ENCODE measurements around the gene METTL23. TPM values are rescaled to one million over a fixed set of nuclear protein-coding genes. Genes with fewer than 3 reads are reported as not detected.
A peak's percentile ranks its signal among the peaks of the same experiment; 100 is the strongest.
"Not testable (repeated sequence)": the region's sequence is repeated elsewhere in the genome, so short reads cannot be mapped to it uniquely, and the experiment has no call there.

The METTL23 gene
- total RNA-seq, 1 donor from 2014 or later = 36.3 TPM

DNA sequence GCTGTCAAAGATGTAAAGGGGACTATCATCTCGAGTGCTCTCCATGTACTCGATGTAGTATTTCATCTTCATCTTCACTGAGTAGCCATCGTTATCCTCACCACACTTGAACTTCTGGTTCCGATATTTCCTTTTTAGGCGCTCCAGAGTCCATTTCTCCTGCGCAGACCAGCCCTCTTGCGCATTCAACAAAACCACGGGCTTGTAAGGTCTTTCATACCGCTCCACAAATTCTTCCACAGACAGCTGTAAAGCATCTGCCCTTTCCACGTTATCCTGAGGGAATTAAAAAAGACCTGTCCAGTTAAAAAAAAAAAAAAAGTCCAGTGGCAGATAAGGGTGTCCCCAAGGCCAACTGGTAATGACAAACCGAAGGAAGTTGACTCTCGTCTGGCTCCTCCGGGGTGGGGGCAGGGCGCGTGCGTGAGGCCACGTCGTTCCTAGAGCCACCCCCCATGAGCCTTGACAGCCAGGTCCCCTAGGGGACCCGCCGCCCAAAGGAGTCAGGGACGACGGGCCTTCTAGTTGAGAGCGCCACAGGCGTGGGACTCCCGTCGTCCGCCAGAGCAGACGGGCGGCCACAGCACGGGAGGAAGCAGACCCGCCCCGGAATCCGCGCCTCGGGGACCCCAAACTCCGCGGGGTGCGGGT is 934 bp upstream of the METTL23 start:
- TF ChIP-seq, protein P1, sequence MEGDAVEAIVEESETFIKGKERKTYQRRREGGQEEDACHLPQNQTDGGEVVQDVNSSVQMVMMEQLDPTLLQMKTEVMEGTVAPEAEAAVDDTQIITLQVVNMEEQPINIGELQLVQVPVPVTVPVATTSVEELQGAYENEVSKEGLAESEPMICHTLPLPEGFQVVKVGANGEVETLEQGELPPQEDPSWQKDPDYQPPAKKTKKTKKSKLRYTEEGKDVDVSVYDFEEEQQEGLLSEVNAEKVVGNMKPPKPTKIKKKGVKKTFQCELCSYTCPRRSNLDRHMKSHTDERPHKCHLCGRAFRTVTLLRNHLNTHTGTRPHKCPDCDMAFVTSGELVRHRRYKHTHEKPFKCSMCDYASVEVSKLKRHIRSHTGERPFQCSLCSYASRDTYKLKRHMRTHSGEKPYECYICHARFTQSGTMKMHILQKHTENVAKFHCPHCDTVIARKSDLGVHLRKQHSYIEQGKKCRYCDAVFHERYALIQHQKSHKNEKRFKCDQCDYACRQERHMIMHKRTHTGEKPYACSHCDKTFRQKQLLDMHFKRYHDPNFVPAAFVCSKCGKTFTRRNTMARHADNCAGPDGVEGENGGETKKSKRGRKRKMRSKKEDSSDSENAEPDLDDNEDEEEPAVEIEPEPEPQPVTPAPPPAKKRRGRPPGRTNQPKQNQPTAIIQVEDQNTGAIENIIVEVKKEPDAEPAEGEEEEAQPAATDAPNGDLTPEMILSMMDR (IDR thresholded peaks at IDR 0.05) = no peak
- Mint-ChIP-seq H3K27me3 (ENCODE audit: unreplicated experiment) (no peaks in the 10 kb centered on the region), H3K9me3 (ENCODE audit: unreplicated experiment) (no peaks in the 10 kb centered on the region), H3K4me3 (ENCODE audit: unreplicated experiment) (peak overlapping the region; percentile 95), H3K4me1 (ENCODE audit: unreplicated experiment) (peaks cover 32% of the 10 kb centered on the region), H3K36me3 (ENCODE audit: unreplicated experiment) (peaks cover 26% of the 10 kb centered on the region), H3K27ac (ENCODE audit: unreplicated experiment) (peak overlapping the region; percentile 78)
- no peak for DNase-seq (ENCODE audit: extremely low spot score, unreplicated experiment)

DNA sequence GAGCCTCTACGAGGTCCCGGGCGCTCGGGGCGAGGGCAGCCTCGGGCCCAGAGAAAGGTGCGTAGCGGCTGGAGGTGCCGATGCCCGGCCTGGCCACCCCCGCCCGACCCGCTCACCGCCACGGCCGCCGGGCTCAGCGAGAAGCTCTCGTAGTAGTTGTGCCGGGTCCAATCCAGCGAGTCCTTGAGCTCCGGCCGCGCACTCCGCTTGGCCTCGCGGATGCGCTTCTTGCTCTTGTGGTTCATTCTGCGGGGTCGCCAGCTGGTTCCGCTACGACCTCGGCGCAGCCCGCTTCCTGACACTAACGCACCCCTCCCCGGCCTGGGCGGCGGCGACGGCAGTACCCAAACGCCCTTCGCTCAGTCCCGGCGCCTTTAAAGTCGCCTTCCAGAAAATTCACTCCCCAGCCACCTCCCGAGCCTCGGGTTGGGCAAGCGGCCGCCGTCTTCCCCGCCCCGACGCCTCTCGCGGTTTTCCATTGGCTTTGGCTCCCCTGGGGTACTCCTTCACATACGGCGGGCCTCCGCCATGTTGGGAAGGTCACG is 336 bp upstream of the METTL23 start, which contains the start of gene JMJD6:
Gene JMJD6, minus strand, starts transcription at position 376 of the 545 bp plus-strand sequence. Its CDS starts 131 bp downstream, at position 245.
- peak; percentile 98 for DNase-seq (ENCODE audit: extremely low spot score, unreplicated experiment)
- H3K27me3 Mint-ChIP-seq (ENCODE audit: unreplicated experiment) = no peaks in the 10 kb centered on the region
- peak within 1 kb of the TSS; percentile 97 for H3K27ac Mint-ChIP-seq (ENCODE audit: unreplicated experiment)
- TF ChIP-seq, protein P1 (IDR thresholded peaks at IDR 0.05) = no peak
- H3K4me3 Mint-ChIP-seq (ENCODE audit: unreplicated experiment) = peak within 1 kb of the TSS; percentile 95
- no peaks in the 10 kb centered on the region for H3K9me3 Mint-ChIP-seq (ENCODE audit: unreplicated experiment)
- peaks cover 32% of the 10 kb centered on the region for H3K4me1 Mint-ChIP-seq (ENCODE audit: unreplicated experiment)
- H3K36me3 Mint-ChIP-seq (ENCODE audit: unreplicated experiment) = peaks cover 22% of the 10 kb centered on the region

DNA sequence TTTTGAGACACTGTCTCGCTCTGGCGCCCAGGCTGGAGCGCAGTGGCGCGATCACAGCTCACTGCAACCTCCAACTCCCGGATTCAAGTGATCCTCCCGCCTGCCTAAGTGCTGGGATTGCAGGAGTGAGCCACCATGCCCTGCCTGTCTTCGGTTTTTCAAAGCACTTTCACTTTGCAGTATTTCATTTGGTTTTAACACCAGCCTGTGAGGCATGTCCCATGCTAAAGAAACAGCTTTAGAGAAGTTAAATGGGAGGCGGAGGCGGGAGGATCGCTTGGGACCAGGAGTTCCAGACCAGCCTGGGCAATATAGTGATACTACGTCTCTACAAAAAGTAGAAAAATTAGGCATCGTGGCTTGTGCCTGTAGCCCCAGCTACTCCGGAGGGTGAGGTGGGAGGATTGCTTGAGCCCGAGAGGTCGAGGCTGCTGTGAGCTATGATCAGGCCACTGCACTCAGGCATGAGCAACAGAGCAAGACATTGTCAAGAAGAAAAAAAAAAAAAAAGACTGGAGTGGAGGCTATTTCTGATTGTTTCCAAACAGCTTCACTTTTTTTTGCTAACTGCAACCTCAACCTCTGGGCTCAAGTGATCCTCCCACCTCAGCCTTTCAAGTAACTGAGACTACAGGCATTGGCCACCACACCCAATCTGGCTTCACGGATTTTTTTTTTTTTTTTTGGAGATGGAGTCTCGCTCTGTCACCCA is 1.3 kb downstream of the METTL23 start:
- Mint-ChIP-seq H3K4me3 (ENCODE audit: unreplicated experiment) (peak overlapping the region; percentile 95), H3K9me3 (ENCODE audit: unreplicated experiment) (no peaks in the 10 kb centered on the region), H3K27me3 (ENCODE audit: unreplicated experiment) (no peaks in the 10 kb centered on the region), H3K27ac (ENCODE audit: unreplicated experiment) (peak overlapping the region; percentile 97), H3K4me1 (ENCODE audit: unreplicated experiment) (peaks cover 36% of the 10 kb centered on the region), H3K36me3 (ENCODE audit: unreplicated experiment) (peaks cover 18% of the 10 kb centered on the region)
- DNase-seq (ENCODE audit: extremely low spot score, unreplicated experiment) = no peak
- TF ChIP-seq, protein P1 (IDR thresholded peaks at IDR 0.05) = no peak

DNA sequence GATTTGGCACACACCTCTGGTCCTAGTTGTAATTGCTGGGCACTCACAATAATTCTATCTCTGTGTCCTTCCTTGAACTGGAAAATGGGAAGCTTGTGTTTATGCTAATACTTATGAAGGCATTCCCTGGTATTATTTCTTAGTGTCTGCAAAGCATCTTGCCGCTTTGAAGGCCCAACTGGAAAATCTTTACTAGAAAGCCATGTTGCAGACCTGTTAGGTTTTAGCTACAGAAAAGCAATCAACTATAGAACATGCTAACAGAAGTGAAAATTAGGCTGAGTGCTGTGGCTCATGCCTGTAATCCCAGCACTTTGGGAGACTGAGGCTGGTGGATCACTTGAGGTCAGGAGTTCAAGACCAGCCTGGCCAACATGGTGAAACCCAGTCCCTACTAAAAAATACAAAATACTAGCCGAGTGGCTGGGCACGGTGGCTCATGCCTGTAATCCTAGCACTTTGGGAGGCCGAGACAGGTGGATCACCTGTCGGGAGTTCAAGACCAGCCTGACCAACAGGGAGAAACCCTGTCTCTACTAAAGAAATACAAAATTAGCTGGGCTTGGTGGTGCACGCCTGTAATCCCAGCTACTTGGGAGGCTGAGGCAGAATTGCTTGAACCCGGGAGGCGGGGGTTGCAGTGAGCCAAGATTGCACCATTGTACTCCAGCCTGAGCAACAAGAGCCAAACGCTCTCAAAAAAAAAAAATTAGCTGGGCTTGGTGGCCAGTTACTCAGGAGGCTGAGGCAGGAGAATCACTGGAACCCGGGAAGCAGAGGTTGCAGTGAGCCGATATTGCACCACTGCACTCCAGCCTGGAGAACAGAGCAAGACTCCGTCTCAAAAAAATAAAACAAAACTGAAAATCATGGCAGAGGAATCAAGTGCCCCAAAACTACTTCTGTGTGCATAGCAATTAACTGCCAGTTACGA is 5.4 kb downstream of the METTL23 start:
- H3K36me3 Mint-ChIP-seq (ENCODE audit: unreplicated experiment) = peaks cover 40% of the 10 kb centered on the region
- H3K4me1 Mint-ChIP-seq (ENCODE audit: unreplicated experiment) = peaks cover 55% of the 10 kb centered on the region
- peak overlapping the region; percentile 2 for H3K27ac Mint-ChIP-seq (ENCODE audit: unreplicated experiment)
- not testable (repeated sequence) for H3K9me3 Mint-ChIP-seq (ENCODE audit: unreplicated experiment); DNase-seq (ENCODE audit: extremely low spot score, unreplicated experiment); H3K27me3 Mint-ChIP-seq (ENCODE audit: unreplicated experiment); H3K4me3 Mint-ChIP-seq (ENCODE audit: unreplicated experiment)

Measured in osteocyte (in vitro differentiated cells).